NCI-H1930 (cell line): Measurements from ENCODE around the gene RIPOR3.
A peak's percentile ranks its signal among the peaks of the same experiment; 100 is the strongest.

Experiments used
- DNase-seq, 2 experiments: peaks; one replicate each; lab custom pipeline; 2025; lab: John Stamatoyannopoulos, UW

RIPOR3 gene, protein sequence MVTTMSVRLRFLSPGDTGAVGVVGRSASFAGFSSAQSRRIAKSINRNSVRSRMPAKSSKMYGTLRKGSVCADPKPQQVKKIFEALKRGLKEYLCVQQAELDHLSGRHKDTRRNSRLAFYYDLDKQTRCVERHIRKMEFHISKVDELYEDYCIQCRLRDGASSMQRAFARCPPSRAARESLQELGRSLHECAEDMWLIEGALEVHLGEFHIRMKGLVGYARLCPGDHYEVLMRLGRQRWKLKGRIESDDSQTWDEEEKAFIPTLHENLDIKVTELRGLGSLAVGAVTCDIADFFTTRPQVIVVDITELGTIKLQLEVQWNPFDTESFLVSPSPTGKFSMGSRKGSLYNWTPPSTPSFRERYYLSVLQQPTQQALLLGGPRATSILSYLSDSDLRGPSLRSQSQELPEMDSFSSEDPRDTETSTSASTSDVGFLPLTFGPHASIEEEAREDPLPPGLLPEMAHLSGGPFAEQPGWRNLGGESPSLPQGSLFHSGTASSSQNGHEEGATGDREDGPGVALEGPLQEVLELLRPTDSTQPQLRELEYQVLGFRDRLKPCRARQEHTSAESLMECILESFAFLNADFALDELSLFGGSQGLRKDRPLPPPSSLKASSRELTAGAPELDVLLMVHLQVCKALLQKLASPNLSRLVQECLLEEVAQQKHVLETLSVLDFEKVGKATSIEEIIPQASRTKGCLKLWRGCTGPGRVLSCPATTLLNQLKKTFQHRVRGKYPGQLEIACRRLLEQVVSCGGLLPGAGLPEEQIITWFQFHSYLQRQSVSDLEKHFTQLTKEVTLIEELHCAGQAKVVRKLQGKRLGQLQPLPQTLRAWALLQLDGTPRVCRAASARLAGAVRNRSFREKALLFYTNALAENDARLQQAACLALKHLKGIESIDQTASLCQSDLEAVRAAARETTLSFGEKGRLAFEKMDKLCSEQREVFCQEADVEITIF

DNA sequence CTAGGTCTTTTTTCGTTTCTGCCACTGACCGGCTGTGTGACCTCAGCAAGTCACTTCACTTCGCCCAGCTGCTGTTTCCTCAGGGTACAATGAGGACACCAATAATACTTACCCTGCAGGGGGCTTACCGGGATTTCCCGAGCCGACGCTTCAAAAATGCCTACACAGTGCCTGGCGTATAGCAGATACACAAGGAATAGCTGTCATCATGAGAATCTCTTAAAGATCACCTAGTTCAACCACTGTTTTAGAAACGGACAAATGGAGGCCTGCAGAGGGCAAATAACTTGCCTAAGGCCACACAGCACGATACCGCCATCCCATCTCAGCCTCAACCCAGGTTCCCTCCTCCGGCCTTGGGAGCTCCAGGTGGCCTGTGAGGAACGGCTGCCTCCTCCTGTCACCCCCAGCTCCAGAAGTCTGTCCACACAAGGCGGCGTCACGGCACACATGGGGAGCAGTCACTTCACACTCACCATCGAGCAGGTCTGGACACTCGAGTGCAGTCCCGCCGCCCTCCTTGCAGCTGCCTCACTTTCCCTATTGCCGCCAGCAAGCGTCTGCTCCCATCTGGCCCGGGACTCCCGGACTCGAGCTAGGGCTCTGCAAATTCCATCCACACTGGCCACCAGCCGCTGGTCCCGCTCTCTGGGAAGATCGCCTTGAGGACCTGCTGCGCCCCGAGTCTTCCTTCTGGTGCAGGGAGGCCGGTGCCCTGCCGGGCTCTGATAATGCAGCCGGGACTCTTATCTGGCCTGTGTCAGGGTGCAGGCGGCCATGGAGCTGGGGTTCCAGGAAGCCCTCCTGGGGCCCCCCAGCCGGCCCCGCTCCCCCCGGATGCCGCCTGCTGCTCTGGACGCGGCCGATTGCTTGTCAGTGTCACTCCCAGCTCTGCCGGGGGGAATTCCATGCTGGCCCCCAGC, at the start of gene RIPOR3:
TSS of gene RIPOR3 (minus strand) at position 893 of the 923 bp plus-strand sequence. CDS start at position 479, 414 bp downstream.
- no peak for DNase-seq

DNA sequence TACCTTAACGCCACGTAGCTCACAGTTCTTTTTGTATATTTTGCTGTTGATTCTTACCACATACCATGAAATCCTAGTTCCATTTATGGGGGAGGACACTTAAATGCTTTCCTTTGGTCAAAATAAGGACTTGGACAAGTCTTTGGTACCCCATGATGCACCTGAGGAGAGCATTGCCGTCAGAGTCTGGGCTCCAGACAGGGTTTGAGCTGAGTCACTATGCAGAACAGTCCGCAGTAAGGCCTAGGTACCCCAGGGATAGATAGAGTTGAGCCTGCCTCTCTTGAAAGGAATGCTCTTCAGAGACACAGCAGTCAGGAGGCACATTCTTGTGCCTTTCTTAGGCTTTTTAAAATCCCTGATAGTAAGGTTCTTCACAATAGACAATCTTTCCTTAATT, 46.0 kb upstream of the RIPOR3 start:
- DNase-seq = no peak

DNA sequence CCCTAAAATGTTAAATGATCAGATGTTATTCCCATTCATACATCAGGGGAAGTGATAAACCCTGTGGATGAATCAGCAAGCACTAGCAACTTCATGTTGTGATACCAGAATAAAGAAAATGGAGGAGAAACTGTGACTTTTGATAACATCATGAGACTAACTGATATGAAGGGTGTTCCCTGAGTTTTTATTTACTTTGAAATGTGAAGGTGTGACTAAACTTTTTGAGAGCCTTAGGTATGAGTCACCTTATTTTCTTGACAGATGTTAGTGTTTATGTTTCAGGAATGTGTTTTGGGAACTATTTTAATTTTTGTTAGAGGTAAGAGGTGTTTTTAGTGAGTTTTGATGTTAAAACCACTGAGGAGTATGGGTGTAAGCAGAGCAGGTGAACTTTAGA, 44.5 kb upstream of the RIPOR3 start:
- no peak for DNase-seq

DNA sequence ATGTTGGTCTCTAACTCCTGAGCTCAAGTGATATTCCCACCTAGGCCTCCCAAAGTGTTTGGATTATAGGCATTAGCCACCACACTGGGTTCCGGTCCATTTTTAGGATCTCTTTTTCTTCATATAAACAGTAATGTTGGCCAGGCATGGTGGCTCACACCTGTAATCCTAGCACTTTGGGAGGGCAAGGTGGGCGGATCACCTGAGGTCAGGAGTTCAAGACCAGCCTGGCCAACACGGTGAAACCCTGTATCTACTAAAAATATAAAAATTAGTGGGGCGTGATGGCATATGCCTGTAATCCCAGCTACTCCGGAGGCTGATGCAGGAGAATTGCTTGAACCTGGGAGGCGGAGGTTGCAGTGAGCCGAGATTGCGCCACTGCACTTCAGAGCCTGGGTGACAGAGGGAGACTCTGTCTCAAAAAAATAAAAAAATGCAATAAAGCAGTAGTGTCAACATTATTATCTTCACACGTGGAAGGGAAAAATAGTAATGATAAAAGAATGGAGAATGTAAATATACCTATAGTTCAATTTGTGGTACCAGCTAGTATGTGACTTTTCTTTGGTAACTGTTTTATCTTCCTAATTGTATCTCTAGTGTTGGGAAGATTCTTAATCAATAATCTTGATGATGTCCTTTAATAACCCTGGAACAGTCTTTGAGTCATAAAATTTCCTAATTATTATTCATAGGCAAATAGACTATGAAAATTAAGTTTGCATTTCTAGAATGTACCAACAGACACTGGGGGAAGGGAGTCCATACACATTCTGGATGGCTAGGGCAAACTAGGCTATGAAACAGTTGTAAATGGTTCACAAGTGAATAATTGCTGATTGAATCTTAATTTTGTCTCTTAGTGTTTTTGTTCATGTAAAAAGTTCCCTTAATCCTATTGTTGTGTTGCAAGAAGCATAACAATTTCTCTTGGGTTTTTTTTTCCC, 43.7 kb upstream of the RIPOR3 start:
- DNase-seq = no peak

DNA sequence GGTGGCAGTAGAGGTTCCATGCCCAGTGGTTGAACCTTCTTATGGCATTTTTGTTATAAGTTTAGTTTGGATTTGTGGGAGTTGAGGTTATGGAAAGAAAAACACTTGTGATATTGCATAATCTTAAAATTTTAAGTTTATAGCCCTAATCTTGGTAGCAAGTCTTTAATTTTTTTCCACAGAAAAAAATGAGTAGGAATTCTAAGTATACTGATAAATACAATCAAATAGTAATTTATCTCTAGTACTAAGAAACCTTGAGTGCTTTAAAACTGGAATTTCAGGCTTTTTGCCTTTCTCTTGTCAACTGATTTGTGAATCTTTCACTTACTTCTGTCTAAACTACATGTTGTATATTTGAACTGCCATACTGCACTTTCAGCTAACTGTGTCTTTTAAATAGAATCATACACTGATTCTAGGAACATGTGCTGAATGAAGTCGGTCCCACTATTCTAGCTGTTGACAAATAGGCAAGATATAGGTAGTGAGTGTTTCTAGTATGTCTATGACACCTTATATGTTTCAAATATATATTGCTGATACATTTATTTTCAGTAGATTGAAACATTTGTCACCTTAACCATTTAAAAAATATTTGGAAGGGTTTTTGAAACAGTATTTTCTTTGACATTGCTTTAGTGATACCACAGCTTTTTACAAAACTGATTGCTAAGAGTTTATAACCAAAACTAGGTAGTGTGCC, 42.5 kb upstream of the RIPOR3 start:
- DNase-seq = no peak

- DNase-seq = no peak
These were observed 40.8 kb upstream of the RIPOR3 start for GRCh38 chr20:50731930-50732690.

DNA sequence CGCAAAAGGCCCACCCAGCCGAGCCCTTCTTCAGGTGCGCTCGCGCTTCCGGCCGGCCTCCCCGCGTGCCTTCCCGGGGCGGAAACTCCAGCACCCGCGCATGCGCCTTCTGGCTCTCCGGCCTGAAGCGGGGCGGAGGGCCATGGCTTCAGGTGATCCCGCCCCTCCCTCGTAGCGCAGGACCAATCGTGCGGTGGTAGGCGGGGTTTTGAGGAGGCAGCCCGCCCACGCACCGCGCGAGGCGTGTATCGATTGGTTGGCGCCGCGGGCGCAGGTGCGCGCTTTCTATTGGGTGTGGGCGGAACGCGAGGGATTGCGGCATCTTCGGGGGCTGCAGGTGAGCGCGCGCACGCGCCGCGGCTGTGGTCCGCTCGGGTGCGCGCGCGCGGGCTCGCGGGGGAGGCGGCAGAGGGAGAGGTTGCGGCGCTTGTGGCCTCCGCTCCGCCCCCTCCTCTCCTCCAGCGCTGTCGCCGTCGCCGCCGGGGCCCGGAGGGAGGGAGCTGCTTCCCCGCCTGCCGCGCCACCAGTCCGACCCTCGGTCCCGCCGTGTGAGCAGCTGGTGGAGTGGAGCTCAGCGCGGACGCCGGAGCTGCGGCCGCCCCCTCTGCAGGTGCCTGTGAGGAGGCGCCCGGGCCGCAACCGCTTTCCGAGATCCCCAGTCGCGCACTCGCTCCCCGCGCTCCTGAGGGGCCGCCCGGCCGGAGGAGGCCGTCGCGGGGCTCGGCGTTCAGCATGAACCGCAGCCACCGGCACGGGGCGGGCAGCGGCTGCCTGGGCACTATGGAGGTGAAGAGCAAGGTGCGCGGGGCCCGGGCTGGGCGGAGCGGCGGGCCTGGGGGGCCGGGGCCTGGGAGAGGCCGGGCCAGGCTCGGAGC, 40.0 kb upstream of the RIPOR3 start, which contains the start of gene PARD6B:
TSS of gene PARD6B (plus strand) at position 526 of the 875 bp plus-strand sequence. CDS start at position 733, 207 bp downstream.
- DNase-seq = peak; percentile 98 to 100

DNA sequence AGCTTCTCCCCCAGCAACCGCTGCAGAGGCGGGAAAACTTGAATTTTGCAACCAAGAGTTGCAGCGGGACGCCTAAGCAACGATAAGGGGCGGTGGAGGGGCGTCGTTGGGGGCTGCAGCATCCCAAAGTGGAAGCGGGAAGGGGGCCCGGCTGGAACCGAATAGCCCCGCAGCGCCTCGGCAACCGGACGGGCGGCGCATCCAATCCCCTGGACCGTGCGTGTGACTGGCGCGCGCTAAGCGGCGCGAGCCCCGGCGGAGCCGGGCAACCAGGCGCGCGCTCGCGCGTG, 39.4 kb upstream of the RIPOR3 start:
- no peak for DNase-seq

GRCh38 chr20:50729901-50730764, 38.8 kb upstream of the RIPOR3 start:
- DNase-seq = no peak

- DNase-seq = no peak
These were observed 37.9 kb upstream of the RIPOR3 start for GRCh38 chr20:50728981-50729874.

DNA sequence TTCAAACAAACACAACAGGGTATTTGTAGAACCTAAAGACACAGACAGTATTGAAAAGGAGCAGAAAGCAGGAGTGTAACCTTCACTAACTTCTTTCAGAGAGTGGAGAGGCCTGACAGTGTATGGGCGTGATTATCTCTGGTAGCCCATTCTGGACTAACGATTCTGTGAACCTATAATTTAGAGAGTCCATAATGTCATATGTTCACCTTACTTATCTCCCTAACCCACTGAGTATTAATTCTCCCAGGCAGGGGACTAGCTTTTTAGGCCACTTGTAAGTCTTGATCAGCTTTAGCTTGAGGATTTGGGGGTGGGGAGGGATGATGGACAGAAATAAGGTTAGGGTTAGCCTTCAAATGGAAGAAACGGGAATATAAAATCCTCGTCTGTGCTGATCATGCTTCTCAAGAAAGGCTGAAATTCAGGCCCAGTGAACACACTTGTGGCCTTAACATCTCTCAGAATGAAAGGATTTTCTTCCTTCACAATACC, 37.2 kb upstream of the RIPOR3 start:
- no peak for DNase-seq

- DNase-seq = no peak
These were observed 36.6 kb upstream of the RIPOR3 start for GRCh38 chr20:50727792-50728485.

- no peak for DNase-seq
These were observed 35.8 kb upstream of the RIPOR3 start for GRCh38 chr20:50726955-50727791.

- no peak for DNase-seq
These were observed 34.3 kb upstream of the RIPOR3 start for GRCh38 chr20:50725724-50726005.
